Measurements from ENCODE around the gene USH2A.

Gene USH2A

DNA sequence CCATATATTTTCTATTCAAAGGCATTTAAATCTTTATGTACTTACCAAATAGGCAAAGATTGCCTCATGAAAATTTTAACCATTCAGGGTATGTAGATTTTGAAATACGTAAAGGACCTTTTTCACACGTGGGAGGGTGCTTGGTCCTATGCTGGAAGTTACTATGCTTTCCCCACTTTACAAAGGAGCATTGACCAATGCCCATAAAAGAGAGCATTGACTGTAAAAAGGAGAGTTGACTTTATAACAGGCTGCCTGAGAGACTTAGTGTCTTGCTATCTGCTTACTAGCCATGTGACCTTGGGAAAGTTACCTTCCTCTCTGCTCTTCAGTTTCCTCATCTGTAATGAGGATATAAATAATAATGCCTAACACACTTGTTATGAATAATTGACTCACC, 346.5 kb downstream of the USH2A start:
- no peak overlapping the region for H3K27ac ChIP-seq (ENCODE audit: low read depth, low read length)
- no peaks in the 10 kb centered on the region for H3K4me1 ChIP-seq (ENCODE audit: control insufficient read depth, insufficient read depth, low read length)
- H3K9ac ChIP-seq (ENCODE audit: low read length) = no peak overlapping the region
- H3K4me3 ChIP-seq (ENCODE audit: low read length) = no peak overlapping the region
- H3K27me3 ChIP-seq (ENCODE audit: control insufficient read depth, insufficient read depth, low read length) = no peaks in the 10 kb centered on the region
- no peaks in the 10 kb centered on the region for H3K36me3 ChIP-seq (ENCODE audit: control insufficient read depth, insufficient read depth, low read length)

DNA sequence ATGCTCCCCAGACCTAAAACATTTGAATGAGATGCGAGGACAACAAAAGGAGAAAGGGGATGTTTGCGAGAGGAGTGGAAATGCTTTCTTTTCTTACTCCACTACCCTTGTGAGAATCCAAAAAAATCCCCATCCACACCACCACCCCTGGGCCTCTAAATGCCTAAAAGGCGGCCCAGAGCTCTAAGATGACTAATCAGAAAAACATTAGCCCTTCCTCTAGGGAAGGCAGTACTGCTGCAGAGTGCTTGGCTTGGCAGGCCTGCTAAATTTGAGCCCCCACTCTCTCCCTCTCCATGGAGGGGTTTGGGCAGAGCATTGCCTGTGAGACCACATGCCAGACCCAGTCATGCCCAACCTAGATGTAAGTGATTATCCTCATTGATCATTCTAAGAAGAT, 347.9 kb downstream of the USH2A start:
- no peaks in the 10 kb centered on the region for H3K27me3 ChIP-seq (ENCODE audit: control insufficient read depth, insufficient read depth, low read length)
- no peaks in the 10 kb centered on the region for H3K4me1 ChIP-seq (ENCODE audit: control insufficient read depth, insufficient read depth, low read length)
- H3K4me3 ChIP-seq (ENCODE audit: low read length) = no peak overlapping the region
- no peak overlapping the region for H3K27ac ChIP-seq (ENCODE audit: low read depth, low read length)
- no peak overlapping the region for H3K9ac ChIP-seq (ENCODE audit: low read length)
- no peaks in the 10 kb centered on the region for H3K36me3 ChIP-seq (ENCODE audit: control insufficient read depth, insufficient read depth, low read length)

DNA sequence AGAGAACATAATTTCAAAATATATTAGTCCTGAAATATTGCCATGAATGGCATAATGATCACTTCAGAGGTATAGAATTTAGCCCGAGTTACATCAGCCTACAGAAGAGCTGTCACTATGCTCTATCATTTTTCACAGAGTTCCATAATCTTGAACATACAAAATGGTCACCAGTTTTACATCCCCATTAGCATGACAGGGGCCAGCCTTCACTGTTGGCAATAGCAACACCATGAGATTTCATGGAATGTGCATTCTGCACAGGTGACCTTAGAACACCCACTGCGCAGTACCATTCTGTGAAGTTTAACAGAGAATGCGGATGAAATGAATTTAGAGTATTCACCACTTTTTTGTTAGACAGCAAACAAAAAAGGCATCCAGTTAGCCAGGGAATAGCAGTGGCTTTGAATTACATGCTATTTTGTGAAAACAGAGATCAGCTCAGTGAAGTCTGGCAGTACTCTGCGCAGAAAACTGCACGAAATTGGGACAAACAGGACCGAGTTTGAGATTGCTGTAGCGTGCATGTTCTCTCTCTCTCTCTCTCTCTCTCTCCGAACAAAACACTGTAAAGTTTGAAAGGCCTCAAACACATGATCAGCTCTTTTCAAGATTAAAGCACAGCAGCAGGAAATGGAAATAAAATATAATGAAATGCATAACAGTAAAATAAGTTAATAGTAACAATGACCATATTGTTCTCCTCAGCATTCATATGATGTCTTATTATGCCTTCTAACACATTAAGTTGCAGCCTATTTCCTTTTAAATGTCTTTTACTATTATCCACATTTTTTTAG, 349.3 kb downstream of the USH2A start:
- Histone ChIP-seq H3K4me3 (ENCODE audit: low read length) (no peak overlapping the region), H3K27me3 (ENCODE audit: control insufficient read depth, insufficient read depth, low read length) (no peaks in the 10 kb centered on the region), H3K9ac (ENCODE audit: low read length) (no peak overlapping the region), H3K36me3 (ENCODE audit: control insufficient read depth, insufficient read depth, low read length) (no peaks in the 10 kb centered on the region), H3K27ac (ENCODE audit: low read depth, low read length) (no peak overlapping the region), H3K4me1 (ENCODE audit: control insufficient read depth, insufficient read depth, low read length) (no peaks in the 10 kb centered on the region)

DNA sequence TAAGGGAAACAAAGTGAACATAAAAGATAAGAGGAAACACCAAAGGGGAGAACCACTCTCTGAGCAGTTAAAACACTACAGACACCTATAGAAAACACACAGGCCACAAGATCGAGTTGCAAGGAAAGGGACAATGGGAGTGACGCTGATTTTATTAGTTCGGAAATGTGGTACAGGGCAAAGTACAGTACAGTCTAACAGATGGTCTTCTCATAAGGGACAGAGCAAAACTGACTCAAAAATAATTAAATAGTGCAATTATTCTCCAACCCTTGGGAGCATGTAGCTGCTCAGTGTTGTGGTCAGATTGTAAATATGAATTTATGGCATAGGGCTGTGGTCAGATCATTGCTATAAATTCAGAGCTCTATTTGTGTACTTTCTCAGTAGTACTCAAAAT, 352.0 kb downstream of the USH2A start:
- H3K27ac ChIP-seq (ENCODE audit: low read depth, low read length) = no peak overlapping the region
- H3K36me3 ChIP-seq (ENCODE audit: control insufficient read depth, insufficient read depth, low read length) = no peaks in the 10 kb centered on the region
- no peak overlapping the region for H3K9ac ChIP-seq (ENCODE audit: low read length)
- H3K4me1 ChIP-seq (ENCODE audit: control insufficient read depth, insufficient read depth, low read length) = no peaks in the 10 kb centered on the region
- no peaks in the 10 kb centered on the region for H3K27me3 ChIP-seq (ENCODE audit: control insufficient read depth, insufficient read depth, low read length)
- H3K4me3 ChIP-seq (ENCODE audit: low read length) = no peak overlapping the region

DNA sequence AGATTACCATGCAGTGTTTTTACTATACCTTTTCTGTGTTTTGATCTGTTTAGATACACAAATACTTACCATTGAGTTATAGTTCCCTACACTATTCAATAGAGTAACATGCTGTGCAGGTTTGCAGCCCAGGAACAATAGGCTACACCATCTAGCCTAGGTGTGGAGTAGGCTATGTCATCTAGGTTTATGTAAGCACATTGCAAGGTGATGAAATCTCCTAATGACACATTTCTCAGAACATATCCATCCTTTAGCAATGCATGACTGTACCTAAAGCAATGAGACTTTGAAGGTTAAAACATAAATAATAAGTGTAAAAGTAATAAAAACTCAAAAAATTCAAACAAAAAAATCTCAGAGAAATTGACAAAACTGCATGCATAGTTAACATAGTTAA, 358.6 kb downstream of the USH2A start:
- Histone ChIP-seq H3K27ac (ENCODE audit: low read depth, low read length) (no peak overlapping the region), H3K27me3 (ENCODE audit: control insufficient read depth, insufficient read depth, low read length) (no peaks in the 10 kb centered on the region), H3K36me3 (ENCODE audit: control insufficient read depth, insufficient read depth, low read length) (no peaks in the 10 kb centered on the region), H3K4me1 (ENCODE audit: control insufficient read depth, insufficient read depth, low read length) (no peaks in the 10 kb centered on the region), H3K9ac (ENCODE audit: low read length) (no peak overlapping the region), H3K4me3 (ENCODE audit: low read length) (no peak overlapping the region)

DNA sequence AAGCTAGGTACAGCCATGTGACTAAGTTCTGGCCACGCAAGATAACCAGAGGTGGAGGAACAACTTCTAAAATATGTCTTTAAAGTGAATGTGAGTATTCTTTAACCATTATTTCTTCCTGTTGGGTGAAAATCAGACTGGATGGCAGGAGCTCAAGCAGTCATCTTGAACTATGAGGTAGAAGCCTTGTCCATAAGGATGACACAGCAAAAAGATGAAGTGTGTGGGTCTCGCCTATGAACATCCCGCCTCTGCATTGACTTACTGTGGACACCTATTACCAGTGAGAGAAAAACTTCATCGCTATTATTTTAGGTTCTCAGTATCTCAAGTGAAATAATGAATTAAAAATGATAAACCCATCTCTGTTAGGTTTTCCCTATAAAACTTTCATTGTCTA, 365.3 kb downstream of the USH2A start:
- Histone ChIP-seq H3K9ac (ENCODE audit: low read length) (no peak overlapping the region), H3K27me3 (ENCODE audit: control insufficient read depth, insufficient read depth, low read length) (no peaks in the 10 kb centered on the region), H3K27ac (ENCODE audit: low read depth, low read length) (no peak overlapping the region), H3K36me3 (ENCODE audit: control insufficient read depth, insufficient read depth, low read length) (no peaks in the 10 kb centered on the region), H3K4me3 (ENCODE audit: low read length) (no peak overlapping the region), H3K4me1 (ENCODE audit: control insufficient read depth, insufficient read depth, low read length) (no peaks in the 10 kb centered on the region)

DNA sequence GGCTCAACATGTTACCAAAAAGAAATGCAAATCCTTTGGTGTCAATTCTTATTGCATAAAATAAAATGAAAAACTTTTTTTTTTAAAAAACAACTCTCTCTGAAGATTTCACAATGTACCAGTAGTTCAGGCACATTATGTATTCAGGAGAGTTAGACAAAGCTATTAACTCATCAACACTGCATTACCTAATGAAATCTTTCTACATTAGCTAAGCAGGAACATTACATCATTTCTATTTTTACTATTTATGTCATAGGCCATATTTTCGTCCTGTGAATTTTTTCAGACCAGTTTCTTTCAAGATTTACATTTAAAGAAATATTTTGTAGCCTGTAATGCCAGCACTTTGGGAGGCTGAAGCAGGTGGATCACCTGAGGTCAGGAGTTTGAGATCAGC, 366.2 kb downstream of the USH2A start:
- Histone ChIP-seq H3K27me3 (ENCODE audit: control insufficient read depth, insufficient read depth, low read length) (no peaks in the 10 kb centered on the region), H3K4me1 (ENCODE audit: control insufficient read depth, insufficient read depth, low read length) (no peaks in the 10 kb centered on the region), H3K9ac (ENCODE audit: low read length) (no peak overlapping the region), H3K36me3 (ENCODE audit: control insufficient read depth, insufficient read depth, low read length) (no peaks in the 10 kb centered on the region), H3K27ac (ENCODE audit: low read depth, low read length) (no peak overlapping the region), H3K4me3 (ENCODE audit: low read length) (no peak overlapping the region)

DNA sequence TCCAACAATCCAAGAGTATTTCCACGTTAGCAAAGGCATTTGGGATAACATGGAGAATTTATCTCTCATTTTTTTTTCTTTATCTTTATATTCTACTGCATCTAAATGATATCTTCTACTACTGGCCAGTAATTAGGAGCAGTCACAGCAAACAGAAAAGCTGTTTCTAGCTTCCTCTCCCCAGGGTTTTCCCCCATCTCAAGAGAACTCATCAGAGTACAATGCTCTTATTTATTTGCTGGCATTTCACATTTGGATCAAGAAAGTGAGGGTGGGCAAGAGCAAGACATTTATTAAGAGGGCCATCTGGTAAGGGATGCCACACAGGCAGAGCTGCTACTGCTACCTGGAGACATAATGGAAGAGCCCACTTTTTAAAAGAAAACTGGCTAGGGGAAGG, 368.2 kb downstream of the USH2A start:
- Histone ChIP-seq H3K27ac (ENCODE audit: low read depth, low read length) (no peak overlapping the region), H3K36me3 (ENCODE audit: control insufficient read depth, insufficient read depth, low read length) (no peaks in the 10 kb centered on the region), H3K4me1 (ENCODE audit: control insufficient read depth, insufficient read depth, low read length) (no peaks in the 10 kb centered on the region), H3K4me3 (ENCODE audit: low read length) (no peak overlapping the region), H3K27me3 (ENCODE audit: control insufficient read depth, insufficient read depth, low read length) (no peaks in the 10 kb centered on the region), H3K9ac (ENCODE audit: low read length) (no peak overlapping the region)

DNA sequence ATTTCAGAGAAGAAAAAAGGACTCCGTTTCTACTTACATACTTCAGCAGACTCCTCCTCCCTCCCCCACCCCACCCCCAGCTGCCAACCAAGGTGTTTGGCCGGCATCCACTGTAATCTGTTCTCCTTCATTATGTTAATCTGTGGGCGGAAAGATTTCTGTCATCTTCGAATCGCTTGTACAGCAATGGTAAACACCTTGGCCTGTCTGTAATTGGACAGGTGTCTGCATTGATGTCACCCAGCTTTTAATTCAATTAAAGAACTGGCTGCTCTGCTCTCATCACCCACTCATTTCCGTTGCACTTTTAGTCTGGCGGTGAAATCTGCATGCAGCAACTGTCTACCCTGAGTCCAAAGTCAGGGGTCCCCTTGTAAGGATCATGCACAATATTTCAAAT, 368.6 kb downstream of the USH2A start:
- Histone ChIP-seq H3K27ac (ENCODE audit: low read depth, low read length) (no peak overlapping the region), H3K4me1 (ENCODE audit: control insufficient read depth, insufficient read depth, low read length) (no peaks in the 10 kb centered on the region), H3K9ac (ENCODE audit: low read length) (no peak overlapping the region), H3K27me3 (ENCODE audit: control insufficient read depth, insufficient read depth, low read length) (no peaks in the 10 kb centered on the region), H3K4me3 (ENCODE audit: low read length) (no peak overlapping the region), H3K36me3 (ENCODE audit: control insufficient read depth, insufficient read depth, low read length) (no peaks in the 10 kb centered on the region)

DNA sequence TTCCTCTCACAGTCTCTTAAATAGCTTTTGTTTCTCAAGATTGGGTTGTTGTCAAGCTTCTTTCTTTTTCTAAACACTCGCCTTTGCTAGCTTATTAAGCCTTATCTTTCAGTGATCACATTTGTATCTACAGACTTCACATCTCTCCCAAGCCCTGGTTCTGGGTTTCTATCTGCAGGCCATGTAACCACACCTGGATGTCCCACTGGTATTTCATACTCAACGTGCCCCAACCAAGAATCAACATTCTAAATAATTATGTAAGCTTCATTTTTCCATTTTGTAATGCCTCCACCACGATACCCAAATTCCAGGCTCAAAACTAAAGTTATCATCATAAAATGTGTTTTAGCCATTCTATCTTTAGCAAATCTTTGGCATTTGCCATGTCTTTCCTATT, 372.2 kb downstream of the USH2A start:
- Histone ChIP-seq H3K27me3 (ENCODE audit: control insufficient read depth, insufficient read depth, low read length) (no peaks in the 10 kb centered on the region), H3K9ac (ENCODE audit: low read length) (no peak overlapping the region), H3K4me3 (ENCODE audit: low read length) (no peak overlapping the region), H3K4me1 (ENCODE audit: control insufficient read depth, insufficient read depth, low read length) (no peaks in the 10 kb centered on the region), H3K36me3 (ENCODE audit: control insufficient read depth, insufficient read depth, low read length) (no peaks in the 10 kb centered on the region), H3K27ac (ENCODE audit: low read depth, low read length) (no peak overlapping the region)

DNA sequence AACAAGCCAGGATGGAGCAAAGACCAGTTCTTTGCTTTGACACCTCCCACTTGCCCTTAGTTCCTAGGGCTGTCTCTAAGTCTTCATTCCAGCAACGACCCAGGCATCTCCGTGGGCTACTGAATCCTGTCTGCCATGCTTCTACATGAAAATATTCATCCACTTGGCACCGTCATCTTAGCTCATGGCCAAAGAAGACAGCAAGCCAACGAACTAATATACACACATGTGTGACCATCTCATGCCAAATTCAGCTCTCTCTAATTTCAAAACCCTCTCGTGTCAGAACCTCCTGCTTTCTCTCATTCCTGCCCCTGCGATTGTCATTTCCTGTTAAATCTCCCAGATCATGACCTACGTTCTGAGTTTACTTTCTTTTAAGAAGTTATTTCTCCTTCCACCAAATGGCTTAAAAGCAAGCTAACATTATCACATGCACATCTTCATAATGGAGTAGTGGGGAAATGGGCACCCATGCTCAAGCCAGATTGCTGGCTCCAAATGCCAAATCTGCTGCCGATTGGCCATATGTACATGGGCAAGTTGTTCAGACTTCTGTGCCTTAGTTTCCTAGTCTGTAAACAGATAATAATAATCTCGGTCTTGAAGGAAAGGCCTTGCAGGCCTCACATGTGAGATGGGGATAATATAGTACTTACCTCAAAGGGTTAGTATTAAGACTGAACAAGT, 373.4 kb downstream of the USH2A start:
- Histone ChIP-seq H3K27me3 (ENCODE audit: control insufficient read depth, insufficient read depth, low read length) (no peaks in the 10 kb centered on the region), H3K9ac (ENCODE audit: low read length) (no peak overlapping the region), H3K27ac (ENCODE audit: low read depth, low read length) (no peak overlapping the region), H3K4me3 (ENCODE audit: low read length) (no peak overlapping the region), H3K36me3 (ENCODE audit: control insufficient read depth, insufficient read depth, low read length) (no peaks in the 10 kb centered on the region), H3K4me1 (ENCODE audit: control insufficient read depth, insufficient read depth, low read length) (no peaks in the 10 kb centered on the region)

DNA sequence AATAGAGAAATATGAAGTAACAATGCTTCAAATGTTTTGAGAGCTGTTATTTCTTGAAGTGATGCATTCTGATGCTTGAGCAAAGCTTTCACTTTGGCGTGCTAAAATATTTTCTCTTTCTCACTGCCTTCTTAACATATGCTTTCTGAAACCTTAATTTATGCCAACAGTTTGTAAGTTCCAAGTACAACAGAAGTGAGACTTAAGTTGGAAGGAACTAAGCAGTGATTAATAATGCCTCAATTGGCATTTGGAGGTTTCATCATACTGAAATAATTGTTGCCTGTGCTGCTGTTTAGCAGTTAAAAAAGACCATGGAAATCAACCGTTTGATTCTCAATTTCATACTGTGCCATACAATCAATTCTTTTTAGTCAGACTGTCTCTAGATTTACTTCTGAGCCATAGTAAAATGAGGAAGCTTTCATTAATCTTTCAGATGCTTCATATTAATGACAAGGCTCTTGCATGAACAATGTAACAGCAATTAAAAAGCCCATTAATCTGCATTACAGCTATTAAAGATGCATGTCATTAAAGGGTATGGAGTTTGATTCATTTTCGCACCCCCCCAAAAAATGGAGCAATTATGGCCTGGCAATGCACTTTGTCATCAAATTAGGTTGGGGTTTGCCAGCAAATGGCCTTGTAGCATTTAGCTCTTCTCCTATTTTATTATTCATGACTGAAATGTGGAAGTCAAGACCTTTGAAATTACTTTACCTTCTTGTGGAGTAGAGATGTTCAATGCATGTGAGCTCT, 375.3 kb downstream of the USH2A start:
- Histone ChIP-seq H3K9ac (ENCODE audit: low read length) (no peak overlapping the region), H3K4me3 (ENCODE audit: low read length) (no peak overlapping the region), H3K36me3 (ENCODE audit: control insufficient read depth, insufficient read depth, low read length) (no peaks in the 10 kb centered on the region), H3K27me3 (ENCODE audit: control insufficient read depth, insufficient read depth, low read length) (no peaks in the 10 kb centered on the region), H3K27ac (ENCODE audit: low read depth, low read length) (no peak overlapping the region), H3K4me1 (ENCODE audit: control insufficient read depth, insufficient read depth, low read length) (no peaks in the 10 kb centered on the region)

Measured in rectal smooth muscle tissue (tissue), 1 donor.